ENCODE measurements around the gene CABLES1. TPM values are rescaled to one million over a fixed set of nuclear protein-coding genes. Genes with fewer than 3 reads are reported as not detected.
A peak's percentile ranks its signal among the peaks of the same experiment; 100 is the strongest.
"Not testable (repeated sequence)": the region's sequence is repeated elsewhere in the genome, so short reads cannot be mapped to it uniquely, and the experiment has no call there.

Gene CABLES1
- polyA plus RNA-seq, 1 donor: 11.1 TPM

- H3K4me3 ChIP-seq (ENCODE audit: low read length): no peak overlapping the region
- peaks cover 4% of the 10 kb centered on the region for H3K27me3 ChIP-seq (ENCODE audit: control insufficient read depth, insufficient read depth, low read length)
- H3K36me3 ChIP-seq (ENCODE audit: control insufficient read depth, insufficient read depth, low read length): no peaks in the 10 kb centered on the region
- H3K4me1 ChIP-seq (ENCODE audit: control insufficient read depth, insufficient read depth, low read length): peaks cover 18% of the 10 kb centered on the region
- WGBS (ENCODE audit: insufficient coverage, low lambda C conversion rate): no CpG with 5 or more reads among the region's 6 CpGs
- no peaks in the 10 kb centered on the region for H3K9me3 ChIP-seq (ENCODE audit: control insufficient read depth, low read depth, low read length)
- no peak for DNase-seq
- no peak overlapping the region for H3K27ac ChIP-seq (ENCODE audit: low read length)
These were observed 39.8 kb upstream of the CABLES1 start for GRCh38 chr18:23095463-23095862.

- not testable (repeated sequence) for DNase-seq; H3K36me3 ChIP-seq (ENCODE audit: control insufficient read depth, insufficient read depth, low read length); H3K27me3 ChIP-seq (ENCODE audit: control insufficient read depth, insufficient read depth, low read length); H3K27ac ChIP-seq (ENCODE audit: low read length); H3K9me3 ChIP-seq (ENCODE audit: control insufficient read depth, low read depth, low read length); H3K4me3 ChIP-seq (ENCODE audit: low read length)
- WGBS (ENCODE audit: insufficient coverage, low lambda C conversion rate): 83% methylated on average over 2 of the region's 8 CpGs
- peaks cover 20% of the 10 kb centered on the region for H3K4me1 ChIP-seq (ENCODE audit: control insufficient read depth, insufficient read depth, low read length)
These were observed 38.3 kb upstream of the CABLES1 start for GRCh38 chr18:23097016-23097415.

- Histone ChIP-seq H3K36me3 (ENCODE audit: control insufficient read depth, insufficient read depth, low read length) (no peaks in the 10 kb centered on the region), H3K9me3 (ENCODE audit: control insufficient read depth, low read depth, low read length) (no peaks in the 10 kb centered on the region), H3K27me3 (ENCODE audit: control insufficient read depth, insufficient read depth, low read length) (no peaks in the 10 kb centered on the region), H3K4me3 (ENCODE audit: low read length) (no peak overlapping the region), H3K27ac (ENCODE audit: low read length) (peak overlapping the region; percentile 65), H3K4me1 (ENCODE audit: control insufficient read depth, insufficient read depth, low read length) (peaks cover 29% of the 10 kb centered on the region)
- WGBS (ENCODE audit: insufficient coverage, low lambda C conversion rate): no CpG with 5 or more reads among the region's 5 CpGs
- DNase-seq: peak; percentile 82 to 88
These were observed 35.7 kb upstream of the CABLES1 start for GRCh38 chr18:23099621-23100020.

GRCh38 chr18:23101861-23102432 is 33.3 kb upstream of the CABLES1 start:
- H3K4me3 ChIP-seq (ENCODE audit: low read length): no peak overlapping the region
- H3K9me3 ChIP-seq (ENCODE audit: control insufficient read depth, low read depth, low read length): no peaks in the 10 kb centered on the region
- DNase-seq: peak; percentile 43 to 80
- H3K27me3 ChIP-seq (ENCODE audit: control insufficient read depth, insufficient read depth, low read length): no peaks in the 10 kb centered on the region
- H3K4me1 ChIP-seq (ENCODE audit: control insufficient read depth, insufficient read depth, low read length): peaks cover 37% of the 10 kb centered on the region
- H3K27ac ChIP-seq (ENCODE audit: low read length): peak overlapping the region; percentile 48
- H3K36me3 ChIP-seq (ENCODE audit: control insufficient read depth, insufficient read depth, low read length): no peaks in the 10 kb centered on the region
- WGBS (ENCODE audit: insufficient coverage, low lambda C conversion rate): no CpG with 5 or more reads among the region's 12 CpGs

- DNase-seq: no peak
- H3K4me1 ChIP-seq (ENCODE audit: control insufficient read depth, insufficient read depth, low read length): peaks cover 37% of the 10 kb centered on the region
- H3K4me3 ChIP-seq (ENCODE audit: low read length): no peak overlapping the region
- H3K27me3 ChIP-seq (ENCODE audit: control insufficient read depth, insufficient read depth, low read length): no peaks in the 10 kb centered on the region
- no peaks in the 10 kb centered on the region for H3K9me3 ChIP-seq (ENCODE audit: control insufficient read depth, low read depth, low read length)
- no peaks in the 10 kb centered on the region for H3K36me3 ChIP-seq (ENCODE audit: control insufficient read depth, insufficient read depth, low read length)
- 100% methylated on average over 1 of the region's 11 CpGs for WGBS (ENCODE audit: insufficient coverage, low lambda C conversion rate)
- peak overlapping the region; percentile 48 for H3K27ac ChIP-seq (ENCODE audit: low read length)
These were observed 32.6 kb upstream of the CABLES1 start for GRCh38 chr18:23102493-23103261.

GRCh38 chr18:23103449-23103848 is 31.8 kb upstream of the CABLES1 start:
- Histone ChIP-seq H3K4me3 (ENCODE audit: low read length) (no peak overlapping the region), H3K9me3 (ENCODE audit: control insufficient read depth, low read depth, low read length) (no peaks in the 10 kb centered on the region), H3K27me3 (ENCODE audit: control insufficient read depth, insufficient read depth, low read length) (no peaks in the 10 kb centered on the region), H3K4me1 (ENCODE audit: control insufficient read depth, insufficient read depth, low read length) (peaks cover 36% of the 10 kb centered on the region), H3K36me3 (ENCODE audit: control insufficient read depth, insufficient read depth, low read length) (no peaks in the 10 kb centered on the region), H3K27ac (ENCODE audit: low read length) (no peak overlapping the region)
- DNase-seq: no peak
- WGBS (ENCODE audit: insufficient coverage, low lambda C conversion rate): no CpG with 5 or more reads among the region's 4 CpGs

GRCh38 chr18:23105030-23105429 is 30.3 kb upstream of the CABLES1 start:
- no peaks in the 10 kb centered on the region for H3K9me3 ChIP-seq (ENCODE audit: control insufficient read depth, low read depth, low read length)
- H3K27me3 ChIP-seq (ENCODE audit: control insufficient read depth, insufficient read depth, low read length): no peaks in the 10 kb centered on the region
- WGBS (ENCODE audit: insufficient coverage, low lambda C conversion rate): 100% methylated on average over 2 of the region's 3 CpGs
- H3K36me3 ChIP-seq (ENCODE audit: control insufficient read depth, insufficient read depth, low read length): no peaks in the 10 kb centered on the region
- no peak for DNase-seq
- no peak overlapping the region for H3K4me3 ChIP-seq (ENCODE audit: low read length)
- no peak overlapping the region for H3K27ac ChIP-seq (ENCODE audit: low read length)
- H3K4me1 ChIP-seq (ENCODE audit: control insufficient read depth, insufficient read depth, low read length): peaks cover 21% of the 10 kb centered on the region

GRCh38 chr18:23105581-23106219 is 29.6 kb upstream of the CABLES1 start:
- Histone ChIP-seq H3K4me3 (ENCODE audit: low read length) (no peak overlapping the region), H3K27ac (ENCODE audit: low read length) (no peak overlapping the region), H3K9me3 (ENCODE audit: control insufficient read depth, low read depth, low read length) (no peaks in the 10 kb centered on the region), H3K27me3 (ENCODE audit: control insufficient read depth, insufficient read depth, low read length) (no peaks in the 10 kb centered on the region), H3K4me1 (ENCODE audit: control insufficient read depth, insufficient read depth, low read length) (peaks cover 19% of the 10 kb centered on the region), H3K36me3 (ENCODE audit: control insufficient read depth, insufficient read depth, low read length) (no peaks in the 10 kb centered on the region)
- 94% methylated on average over 6 of the region's 21 CpGs for WGBS (ENCODE audit: insufficient coverage, low lambda C conversion rate)
- no peak for DNase-seq

- peak; percentile 77 to 85 for DNase-seq
- H3K27me3 ChIP-seq (ENCODE audit: control insufficient read depth, insufficient read depth, low read length): no peaks in the 10 kb centered on the region
- H3K27ac ChIP-seq (ENCODE audit: low read length): peak overlapping the region; percentile 49
- no peaks in the 10 kb centered on the region for H3K9me3 ChIP-seq (ENCODE audit: control insufficient read depth, low read depth, low read length)
- H3K4me1 ChIP-seq (ENCODE audit: control insufficient read depth, insufficient read depth, low read length): peaks cover 19% of the 10 kb centered on the region
- H3K36me3 ChIP-seq (ENCODE audit: control insufficient read depth, insufficient read depth, low read length): no peaks in the 10 kb centered on the region
- no CpG with 5 or more reads among the region's 6 CpGs for WGBS (ENCODE audit: insufficient coverage, low lambda C conversion rate)
- no peak overlapping the region for H3K4me3 ChIP-seq (ENCODE audit: low read length)
These were observed 28.7 kb upstream of the CABLES1 start for GRCh38 chr18:23106575-23106974.

- Histone ChIP-seq H3K27ac (ENCODE audit: low read length) (no peak overlapping the region), H3K4me3 (ENCODE audit: low read length) (no peak overlapping the region), H3K9me3 (ENCODE audit: control insufficient read depth, low read depth, low read length) (no peaks in the 10 kb centered on the region), H3K4me1 (ENCODE audit: control insufficient read depth, insufficient read depth, low read length) (peaks cover 10% of the 10 kb centered on the region), H3K27me3 (ENCODE audit: control insufficient read depth, insufficient read depth, low read length) (no peaks in the 10 kb centered on the region), H3K36me3 (ENCODE audit: control insufficient read depth, insufficient read depth, low read length) (no peaks in the 10 kb centered on the region)
- 70% methylated on average over 2 of the region's 7 CpGs for WGBS (ENCODE audit: insufficient coverage, low lambda C conversion rate)
- no peak for DNase-seq
These were observed 27.6 kb upstream of the CABLES1 start for GRCh38 chr18:23107718-23108117.
